Epithelial cell of prostate (primary cell): ENCODE measurements around the gene MID1.

Source experiments
- DNase-seq: peaks from one replicate; pipeline ENCODE4 v3.0.0-alpha.2; 2011; ENCODE audit warnings: low read depth, low spot score
- H3K27ac ChIP-seq: fragments of 450-650 bp; 2 replicates; pipeline ENCODE4 v1.5.1; 2017; ENCODE audit warnings: mild to moderate bottlenecking

The MID1 gene

DNA sequence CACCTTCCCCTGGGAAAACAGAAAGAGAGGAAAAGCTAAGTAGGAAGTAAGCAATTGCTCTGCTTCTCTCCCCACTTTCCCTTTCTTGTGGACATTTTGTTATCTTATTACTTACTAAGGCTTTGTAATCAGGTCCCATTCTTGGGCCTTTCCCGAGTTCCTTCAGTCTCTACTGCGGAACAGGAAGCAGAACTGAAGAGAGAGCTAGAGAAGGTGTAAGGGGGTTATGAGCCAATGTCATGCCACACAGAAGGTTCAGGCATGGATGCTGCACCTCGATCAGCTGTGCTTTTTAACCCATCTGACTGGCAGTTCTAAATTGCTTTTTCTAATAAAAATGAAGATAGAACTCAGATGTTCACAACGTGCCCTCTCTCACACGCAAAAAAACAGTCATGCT, 83.6 kb downstream of the MID1 start:
- no peak for DNase-seq
- H3K27ac ChIP-seq = no peak overlapping the region

DNA sequence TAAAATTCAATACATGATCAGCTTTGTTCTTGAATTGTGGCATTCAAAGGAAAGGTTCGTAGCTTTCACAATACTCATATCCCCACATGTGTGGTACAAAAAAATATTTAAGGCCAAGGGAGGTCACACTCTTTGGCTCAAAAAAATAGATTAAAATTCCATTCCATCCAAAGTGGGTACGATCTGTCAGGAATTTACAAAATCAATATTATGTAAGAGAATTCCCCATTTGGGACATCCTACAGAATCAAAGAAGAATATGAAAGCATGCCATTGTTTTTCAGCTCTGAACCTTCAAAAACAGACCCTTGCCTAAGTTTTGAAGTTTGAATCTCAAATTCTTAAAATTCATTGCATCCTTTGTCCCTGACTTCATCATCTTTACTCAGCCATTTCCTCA, 85.8 kb downstream of the MID1 start:
- DNase-seq = no peak
- no peak overlapping the region for H3K27ac ChIP-seq

DNA sequence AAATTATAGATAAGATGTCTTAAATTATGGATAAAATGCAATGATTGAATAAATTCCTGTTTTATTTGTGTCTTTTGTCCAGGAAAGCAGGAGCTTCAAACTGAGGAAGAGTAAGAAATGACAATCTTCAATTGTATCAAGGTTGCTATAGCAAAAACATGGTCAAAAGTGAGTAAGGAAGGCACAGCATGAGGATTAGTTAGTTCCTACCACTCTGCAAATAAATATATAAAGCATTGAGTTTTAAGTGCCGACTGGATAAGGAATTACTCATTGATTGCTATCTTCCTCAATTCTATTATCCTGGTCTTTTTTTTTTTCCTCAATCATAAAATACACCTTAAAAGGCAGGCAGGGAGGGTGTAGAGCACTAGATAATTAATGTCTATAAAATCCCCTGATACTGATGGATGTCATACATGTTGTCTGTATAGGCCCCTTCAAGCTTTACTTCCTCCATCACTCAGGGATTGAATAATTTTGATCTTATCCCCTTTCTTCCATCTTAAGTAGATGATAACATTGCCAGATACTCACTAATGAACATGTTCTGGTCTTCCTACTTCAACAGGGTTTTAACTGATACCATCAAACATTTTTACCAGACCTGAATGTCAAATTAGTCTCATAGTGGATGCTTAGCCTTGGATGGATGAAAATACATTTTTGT, 86.6 kb downstream of the MID1 start:
- DNase-seq = no peak

GRCh38 chrX:10531927-10532326, 88.5 kb downstream of the MID1 start:
- DNase-seq = no peak
- no peak overlapping the region for H3K27ac ChIP-seq

More for the DNA sequence above, 86.6 kb downstream of the MID1 start:
- H3K27ac ChIP-seq = no peak overlapping the region

DNA sequence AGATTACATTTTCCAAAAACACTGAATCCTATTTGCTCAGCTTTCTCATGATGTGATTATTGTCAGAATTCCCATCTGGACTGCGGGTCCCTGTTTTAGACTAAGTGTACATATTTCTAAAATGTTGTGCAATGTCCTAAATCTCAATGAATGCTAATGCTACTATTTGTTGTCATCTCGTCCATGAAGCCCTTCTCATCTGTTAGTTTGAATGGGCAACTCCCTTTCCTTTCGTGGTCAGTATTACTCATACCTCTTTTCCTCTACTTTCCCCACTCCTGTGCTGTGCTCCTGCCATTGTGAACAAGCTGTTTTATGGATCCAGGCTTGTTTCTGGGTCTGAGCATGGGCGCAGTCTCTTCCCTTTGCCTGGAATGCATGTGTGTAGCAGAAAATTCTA, 91.0 kb downstream of the MID1 start:
- no peak overlapping the region for H3K27ac ChIP-seq
- DNase-seq = no peak

DNA sequence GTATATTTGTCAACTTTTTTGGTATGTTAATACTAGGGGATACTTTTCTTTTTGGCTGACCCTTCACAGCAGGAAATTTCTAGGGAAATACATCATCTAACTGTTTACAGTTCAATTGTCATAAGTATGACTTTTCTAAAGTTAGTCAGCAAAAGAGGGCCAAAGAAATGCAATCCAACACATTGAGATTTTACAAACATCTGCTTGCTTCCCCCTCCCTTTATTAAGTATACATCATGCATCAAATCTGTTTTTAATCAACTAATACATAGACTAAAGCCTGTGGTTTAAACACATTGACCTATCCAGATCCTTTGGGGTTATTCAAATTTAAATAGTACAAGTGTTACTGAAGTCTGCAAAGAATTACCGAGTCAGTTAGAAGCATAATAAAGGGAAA, 93.9 kb downstream of the MID1 start:
- DNase-seq = no peak

GRCh38 chrX:10525381-10526120, 94.8 kb downstream of the MID1 start:
- DNase-seq = no peak
- H3K27ac ChIP-seq = no peak overlapping the region

More for the DNA sequence above, 93.9 kb downstream of the MID1 start:
- no peak overlapping the region for H3K27ac ChIP-seq

- no peak for DNase-seq
- H3K27ac ChIP-seq = no peak overlapping the region
Measured at GRCh38 chrX:10524578-10524977, 95.8 kb downstream of the MID1 start.

GRCh38 chrX:10519761-10520160, 100.6 kb downstream of the MID1 start:
- DNase-seq = no peak
- no peak overlapping the region for H3K27ac ChIP-seq

GRCh38 chrX:10519278-10519677, 101.1 kb downstream of the MID1 start:
- no peak for DNase-seq
- no peak overlapping the region for H3K27ac ChIP-seq

DNA sequence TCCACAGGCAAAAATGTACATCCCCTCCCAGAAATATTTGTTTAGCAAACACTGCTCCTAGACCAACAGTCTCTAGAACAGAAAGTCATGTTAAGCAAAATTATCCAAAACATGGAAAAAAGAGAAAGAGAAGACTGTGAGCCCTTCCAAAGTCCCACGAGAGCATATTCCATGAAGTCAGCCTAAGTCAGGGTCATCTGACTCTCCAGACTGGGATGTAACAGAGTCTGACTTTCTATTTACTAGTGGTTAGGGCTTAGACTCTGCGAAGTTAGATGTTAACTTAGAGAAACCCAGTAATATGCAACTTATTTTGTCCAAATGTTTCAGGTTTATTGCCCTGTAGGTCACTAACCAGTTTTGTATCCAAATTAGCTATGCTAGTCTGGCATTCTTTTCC, 102.3 kb downstream of the MID1 start:
- H3K27ac ChIP-seq = no peak overlapping the region
- DNase-seq = no peak

GRCh38 chrX:10516781-10517322, 103.5 kb downstream of the MID1 start:
- DNase-seq = no peak
- H3K27ac ChIP-seq = no peak overlapping the region

DNA sequence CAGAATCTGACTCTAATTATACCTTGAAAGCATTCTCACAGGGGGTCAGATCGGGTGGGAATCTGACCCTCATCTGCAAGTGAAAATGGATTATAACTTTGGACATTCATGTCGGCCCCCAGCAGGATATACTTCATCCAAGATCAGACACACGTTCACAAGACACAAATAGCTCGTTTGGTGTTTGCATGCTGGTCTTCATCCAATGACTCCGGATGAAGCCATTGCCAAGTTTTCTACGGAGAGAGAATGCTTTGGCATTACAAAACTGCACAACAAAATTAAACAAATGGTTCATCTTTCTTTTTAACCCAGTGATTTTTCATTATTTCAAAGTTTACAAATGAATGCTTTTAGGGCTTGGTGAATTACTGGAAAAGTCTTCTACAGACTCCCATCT, 105.5 kb downstream of the MID1 start:
- DNase-seq = no peak
- H3K27ac ChIP-seq = no peak overlapping the region

DNA sequence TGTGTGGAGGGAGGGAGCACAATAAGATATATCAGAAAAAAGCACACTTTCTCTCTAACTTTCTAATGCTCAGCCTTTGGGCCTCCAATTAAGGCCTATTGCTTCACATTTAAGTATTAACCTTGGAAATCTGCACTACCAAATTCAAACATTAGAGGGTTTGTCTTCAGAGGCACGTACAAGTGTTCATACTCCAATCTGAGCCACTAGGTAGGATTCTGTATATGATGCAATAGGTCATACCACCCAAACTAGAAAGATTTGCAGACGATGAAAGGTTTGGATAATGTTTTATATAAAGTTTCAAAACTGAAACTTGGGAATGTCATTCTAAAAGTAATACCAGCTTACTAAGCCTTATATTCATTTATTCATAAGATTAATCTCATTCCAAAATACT, 106.4 kb downstream of the MID1 start:
- DNase-seq = no peak
- H3K27ac ChIP-seq = no peak overlapping the region

DNA sequence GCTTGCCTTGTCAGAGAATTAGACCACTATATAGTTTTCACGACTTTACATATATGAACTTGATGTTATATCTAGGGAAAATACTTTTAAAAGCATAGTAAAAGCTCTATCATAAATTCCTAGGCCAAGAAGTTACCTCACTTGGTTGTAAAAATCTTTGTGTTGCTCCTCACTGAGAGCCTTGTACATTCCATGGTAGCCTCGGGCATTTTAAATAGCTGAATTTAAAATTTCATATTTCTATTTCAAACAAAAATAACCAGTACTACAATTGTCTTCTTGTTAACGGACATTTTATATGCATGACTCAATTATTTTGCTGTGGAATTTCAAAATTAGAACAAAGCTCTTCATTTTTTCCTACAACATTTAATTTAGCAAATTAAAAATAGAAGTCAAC, 107.6 kb downstream of the MID1 start:
- no peak overlapping the region for H3K27ac ChIP-seq
- no peak for DNase-seq

- H3K27ac ChIP-seq = no peak overlapping the region
- peak; percentile 2 for DNase-seq
Measured at GRCh38 chrX:10512258-10512657, 108.1 kb downstream of the MID1 start.

DNA sequence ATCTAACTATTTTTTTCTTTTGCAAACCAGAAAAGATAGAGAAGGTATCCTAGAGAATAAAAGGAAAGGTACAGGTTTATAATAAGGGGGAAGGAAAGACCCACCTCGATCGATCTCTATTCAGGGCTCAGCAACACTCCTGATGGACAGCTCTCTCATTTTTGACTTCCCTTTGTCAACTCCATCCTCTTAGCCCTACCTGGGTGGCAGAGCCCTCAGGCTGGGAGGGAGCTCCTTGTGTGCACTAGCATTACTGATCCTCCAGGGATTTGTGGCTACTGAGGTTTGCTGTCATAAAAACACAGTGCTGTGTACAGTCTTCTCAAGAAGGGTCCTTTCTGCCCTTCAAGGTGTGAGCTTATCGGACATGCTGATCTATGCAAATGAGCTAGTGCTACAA, 111.0 kb downstream of the MID1 start:
- DNase-seq = no peak
- H3K27ac ChIP-seq = no peak overlapping the region

DNA sequence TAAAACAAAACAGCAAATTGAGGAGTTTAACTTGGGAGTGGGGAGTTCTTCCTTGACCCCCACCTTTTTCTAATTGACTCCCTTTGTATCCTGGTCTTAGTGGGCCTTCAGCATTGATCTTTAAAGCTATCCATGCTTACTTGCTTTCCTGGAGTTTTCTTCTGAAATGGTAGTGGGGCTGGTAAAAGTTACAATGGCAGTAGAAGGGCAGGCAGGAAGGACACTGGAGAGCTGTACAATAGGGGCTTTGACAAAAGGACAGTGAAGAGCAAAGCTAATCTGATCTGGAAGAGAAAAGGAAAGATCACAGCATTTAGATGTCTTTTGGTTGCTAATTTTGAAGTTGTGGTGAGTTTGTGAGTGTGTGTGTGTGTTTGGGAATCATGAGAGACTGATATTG, 111.5 kb downstream of the MID1 start:
- no peak for DNase-seq
- H3K27ac ChIP-seq = no peak overlapping the region

GRCh38 chrX:10507876-10508275, 112.5 kb downstream of the MID1 start:
- no peak for DNase-seq
- H3K27ac ChIP-seq = no peak overlapping the region

GRCh38 chrX:10507181-10507580, 113.2 kb downstream of the MID1 start:
- no peak overlapping the region for H3K27ac ChIP-seq
- DNase-seq = no peak

DNA sequence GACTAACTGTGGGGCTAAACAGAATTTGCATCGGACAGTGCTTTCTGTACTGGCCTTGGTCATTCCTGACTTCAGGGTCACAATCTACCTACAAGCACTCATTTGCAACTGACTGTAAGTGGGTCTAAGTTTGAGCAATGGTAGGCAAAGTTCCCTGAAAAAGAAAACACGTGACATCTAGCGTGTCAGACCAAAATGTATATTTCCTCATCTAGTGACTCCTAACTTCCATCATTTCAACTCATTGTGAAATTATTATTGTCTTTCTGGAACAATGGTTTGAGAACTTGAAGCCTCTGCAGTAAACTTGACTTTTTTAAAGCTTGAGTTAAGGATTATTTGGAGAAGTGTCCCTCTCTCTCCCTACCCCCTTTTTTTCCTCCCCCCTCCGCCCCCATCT, 113.6 kb downstream of the MID1 start:
- H3K27ac ChIP-seq = no peak overlapping the region
- no peak for DNase-seq

DNA sequence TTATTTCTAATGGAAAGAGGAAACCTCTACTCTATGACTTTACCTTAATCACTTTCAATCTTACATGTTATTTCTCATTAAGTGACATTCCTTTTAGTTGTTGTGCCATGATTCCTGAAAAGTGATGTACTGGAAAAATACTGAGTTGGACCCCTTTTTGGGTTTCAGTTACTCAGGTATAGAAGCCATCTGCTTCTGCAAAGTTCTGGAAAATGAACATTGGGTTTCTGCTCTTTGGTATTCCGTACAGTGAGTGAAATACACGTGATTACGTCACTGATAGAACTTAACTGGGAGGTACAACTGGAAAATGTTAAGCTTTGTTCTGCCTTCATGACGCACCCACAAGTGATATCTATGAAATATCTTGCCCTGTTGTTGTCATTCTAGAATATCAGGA, 114.7 kb downstream of the MID1 start:
- H3K27ac ChIP-seq = no peak overlapping the region
- no peak for DNase-seq
